Activated B cell treated with CpG ODN at 0.5 μM for 24 hours (primary cell): ENCODE measurements around the gene STRBP. TPM values are rescaled to one million over a fixed set of nuclear protein-coding genes. Genes with fewer than 3 reads are reported as not detected.

Experiments used
- ATAC-seq: fragments of 200-7000 bp; cut with Tn5 transposase; one replicate; pipeline ENCODE4 v1.10.0; 2021; ENCODE audit warnings: low read depth, mild to moderate bottlenecking, moderate library complexity
- CTCF ChIA-PET: fragments of 350-600 bp; sonication (Branson Sonifier 250); formaldehyde crosslinking; loops from one replicate; lab custom pipeline; 2021; ENCODE audit warnings: antibody characterized with exemption; lab: Charles Lee
- POLR2A ChIA-PET: fragments of 350-600 bp; sonication (Branson Sonifier 250); formaldehyde crosslinking; loops from one replicate; lab custom pipeline; 2021; ENCODE audit warnings: antibody characterized with exemption; lab: Charles Lee
- DNase-seq: peaks from one replicate; pipeline ENCODE4 v3.0.0; 2022
- H3K27ac Mint-ChIP-seq: one replicate; pipeline ENCODE4 v1.8.0; 2020; ENCODE audit warnings: mixed read lengths
- H3K27me3 Mint-ChIP-seq: one replicate; pipeline ENCODE4 v1.8.0; 2021; ENCODE audit warnings: mixed read lengths
- H3K36me3 Mint-ChIP-seq: one replicate; pipeline ENCODE4 v1.8.0; 2021; ENCODE audit warnings: low read depth, mixed read lengths
- H3K4me1 Mint-ChIP-seq: one replicate; pipeline ENCODE4 v1.8.0; 2021; ENCODE audit warnings: mixed read lengths
- H3K4me3 Mint-ChIP-seq: one replicate; pipeline ENCODE4 v1.8.0; 2020; ENCODE audit warnings: mild to moderate bottlenecking, mixed read lengths
- H3K9me3 Mint-ChIP-seq: one replicate; pipeline ENCODE4 v1.8.0; 2020; ENCODE audit warnings: mixed read lengths
- CTCF ChIP-seq: fragments of 200-600 bp; IDR thresholded peaks from one replicate; pipeline ENCODE4 v1.8.0; 2022; ENCODE audit warnings: antibody characterized with exemption, mild to moderate bottlenecking
- intact Hi-C: fragments of 100-400 bp; cut with micrococcal nuclease; formaldehyde crosslinking; loops from one replicate; pipeline ENCODE4 v1.15.1; 2024
- total RNA-seq: library from RNA; stranded (reverse); gene quantifications from 2 replicates; pipeline ENCODE4 v1.2.3, GENCODE V29; 2022

Gene STRBP
- total RNA-seq, 1 donor from 2014 or later: 127 TPM

- CTCF ChIA-PET: interaction anchor here (1.0 to 5.8 kb wide), 11 partner anchors 11 to 272 kb away, joined by 3 to 118 read pairs (median 5); no protein-coding TSS in a partner anchor
- Mint-ChIP-seq H3K27me3 (no peaks in the 10 kb centered on the region), H3K36me3 (peaks cover 81% of the 10 kb centered on the region), H3K9me3 (no peaks in the 10 kb centered on the region), H3K27ac (no peak overlapping the region), H3K4me1 (peaks cover 19% of the 10 kb centered on the region), H3K4me3 (no peak overlapping the region)
- POLR2A ChIA-PET: interaction anchor here (0.8 to 1.6 kb wide), 3 partner anchors 14 to 268 kb away, joined by 3 to 7 read pairs (median 6); no protein-coding TSS in a partner anchor
- intact Hi-C loops: loop anchor here (1.0 kb wide), 3 partner anchors 143 to 303 kb away; no protein-coding TSS in a partner anchor
- peak; percentile 44 for TF ChIP-seq CTCF
- peak; percentile 66 for ATAC-seq
- DNase-seq: no peak
Observed at GRCh38 chr9:123081824-123082223, 186.6 kb downstream of the STRBP start.

- CTCF ChIA-PET: interaction anchor here (0.6 to 5.8 kb wide), 8 partner anchors 10 to 305 kb away, joined by 3 to 118 read pairs (median 6); no protein-coding TSS in a partner anchor
- H3K4me3 Mint-ChIP-seq: no peak overlapping the region
- peaks cover 84% of the 10 kb centered on the region for H3K36me3 Mint-ChIP-seq
- H3K27me3 Mint-ChIP-seq: no peaks in the 10 kb centered on the region
- DNase-seq (no peak), ATAC-seq (no peak)
- intact Hi-C loops: no loop called here
- no peak overlapping the region for H3K27ac Mint-ChIP-seq
- peaks cover 16% of the 10 kb centered on the region for H3K4me1 Mint-ChIP-seq
- no peak for TF ChIP-seq CTCF
- POLR2A ChIA-PET: interaction anchor here (1.3 kb wide), 1 partner anchor 15 kb away, joined by 6 read pairs; no protein-coding TSS in a partner anchor
- no peaks in the 10 kb centered on the region for H3K9me3 Mint-ChIP-seq
Observed at GRCh38 chr9:123080444-123080843, 187.9 kb downstream of the STRBP start.

- Mint-ChIP-seq H3K4me1 (peaks cover 17% of the 10 kb centered on the region), H3K36me3 (peaks cover 75% of the 10 kb centered on the region), H3K27ac (no peak overlapping the region), H3K4me3 (no peak overlapping the region), H3K9me3 (no peaks in the 10 kb centered on the region), H3K27me3 (no peaks in the 10 kb centered on the region)
- intact Hi-C loops: no loop called here
- TF ChIP-seq CTCF: no peak
- DNase-seq (no peak), ATAC-seq (no peak)
- ChIA-PET POLR2A (no interaction called here), CTCF (interaction anchor here (0.7 to 6.1 kb wide), 2 partner anchors 275 to 280 kb away, joined by 3 to 41 read pairs; no protein-coding TSS in a partner anchor)
Observed at GRCh38 chr9:123074628-123075027, 193.8 kb downstream of the STRBP start.

- Mint-ChIP-seq H3K4me1 (peaks cover 17% of the 10 kb centered on the region), H3K27ac (no peak overlapping the region), H3K4me3 (no peak overlapping the region), H3K36me3 (peaks cover 73% of the 10 kb centered on the region), H3K27me3 (no peaks in the 10 kb centered on the region), H3K9me3 (no peaks in the 10 kb centered on the region)
- DNase-seq (no peak), ATAC-seq (no peak)
- no peak for TF ChIP-seq CTCF
- intact Hi-C loops: no loop called here
- ChIA-PET CTCF (interaction anchor here (1.3 to 6.1 kb wide), 2 partner anchors 276 to 312 kb away, joined by 4 to 41 read pairs; no protein-coding TSS in a partner anchor), POLR2A (no interaction called here)
Observed at GRCh38 chr9:123073991-123074422, 194.4 kb downstream of the STRBP start.

GRCh38 chr9:123073441-123073840 is 194.9 kb downstream of the STRBP start:
- Mint-ChIP-seq H3K27me3 (no peaks in the 10 kb centered on the region), H3K4me1 (peaks cover 17% of the 10 kb centered on the region), H3K4me3 (no peak overlapping the region), H3K9me3 (no peaks in the 10 kb centered on the region), H3K36me3 (peaks cover 70% of the 10 kb centered on the region), H3K27ac (peak overlapping the region; percentile 56)
- peak; percentile 28 for ATAC-seq
- ChIA-PET CTCF (interaction anchor here (1.3 to 6.1 kb wide), 2 partner anchors 276 to 313 kb away, joined by 4 to 41 read pairs; no protein-coding TSS in a partner anchor), POLR2A (interaction anchor here (0.9 kb wide), 1 partner anchor 161 kb away, joined by 4 read pairs; the partner anchor contains the start of gene ZBTB6)
- no peak for DNase-seq
- no peak for TF ChIP-seq CTCF
- intact Hi-C loops: no loop called here
